ENCODE results near the gene ZNF346.

Gene ZNF346

DNA sequence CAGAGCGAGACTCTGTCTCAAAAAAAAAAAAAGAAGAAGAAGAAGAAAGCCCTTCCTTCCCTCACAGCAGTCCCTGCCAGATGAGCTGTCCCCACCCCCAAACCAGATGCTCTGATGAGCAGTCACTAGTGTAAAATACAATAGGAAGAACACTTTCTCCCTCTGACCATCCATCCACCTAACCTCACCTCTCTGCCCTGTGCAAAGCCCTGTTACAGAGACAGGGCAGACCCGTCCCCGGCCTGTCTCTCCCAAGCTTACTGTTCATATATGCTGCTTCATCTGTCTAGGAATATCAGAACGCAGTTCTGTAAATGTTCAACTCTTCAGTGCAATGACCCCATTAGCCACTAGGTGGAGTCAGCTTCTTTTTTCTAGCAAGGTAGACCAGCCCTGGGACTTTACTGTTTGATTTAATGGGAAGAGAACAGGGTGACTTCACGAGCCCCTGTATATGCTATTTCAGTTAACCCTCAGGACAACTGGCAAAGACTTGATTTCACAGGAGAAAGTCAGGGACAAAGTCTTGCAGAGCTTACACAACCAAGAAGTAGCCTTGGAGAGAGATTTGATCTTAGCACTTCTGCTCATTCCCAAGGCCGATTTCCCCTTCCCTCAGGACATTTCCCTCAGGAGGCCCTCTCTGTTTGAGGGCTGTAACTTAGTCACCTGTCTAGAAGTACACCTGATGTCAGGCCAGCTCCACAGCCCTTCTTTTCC is 49.3 kb downstream of the ZNF346 start:
- DNase-seq: peak; percentile 77

DNA sequence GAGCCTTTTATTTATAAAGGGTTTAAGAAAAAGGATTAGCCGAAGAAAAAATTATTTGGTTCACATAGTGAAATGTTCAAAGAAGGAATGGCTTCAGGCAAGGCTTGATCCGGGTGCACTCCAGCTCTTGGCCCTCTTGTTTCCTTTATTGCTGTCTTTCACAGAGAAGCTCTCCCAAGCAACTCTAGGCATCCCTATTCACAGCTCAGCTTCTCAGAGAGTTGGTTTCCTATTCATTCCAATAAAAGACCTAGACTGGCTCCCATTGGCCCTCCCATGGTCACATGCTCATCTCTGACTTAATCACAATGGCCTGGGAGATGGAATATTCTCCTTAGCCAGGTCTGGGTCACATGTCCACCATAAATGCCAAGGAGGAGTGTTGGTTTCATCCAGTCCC is 54.8 kb downstream of the ZNF346 start:
- DNase-seq: no peak

DNA sequence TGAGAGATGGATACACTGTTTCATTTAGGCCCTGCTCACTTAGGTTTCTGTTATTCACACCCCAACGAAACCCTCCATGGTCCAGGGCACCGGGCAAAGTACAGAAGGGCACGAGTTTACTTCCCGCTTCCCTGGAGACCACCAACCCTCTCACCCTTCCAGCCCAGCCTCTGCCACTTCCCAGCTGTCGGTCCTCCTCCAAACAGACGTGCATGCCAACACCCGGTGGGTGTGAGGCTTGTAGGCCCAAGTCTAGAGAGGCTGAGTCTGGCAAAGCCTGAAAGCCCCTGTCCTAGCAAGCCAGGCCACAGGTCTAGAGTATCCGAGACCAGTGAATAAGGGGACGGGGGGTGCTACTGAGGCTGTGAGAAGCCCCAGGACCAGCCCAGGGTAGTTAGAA is 57.1 kb downstream of the ZNF346 start:
- DNase-seq: no peak

DNA sequence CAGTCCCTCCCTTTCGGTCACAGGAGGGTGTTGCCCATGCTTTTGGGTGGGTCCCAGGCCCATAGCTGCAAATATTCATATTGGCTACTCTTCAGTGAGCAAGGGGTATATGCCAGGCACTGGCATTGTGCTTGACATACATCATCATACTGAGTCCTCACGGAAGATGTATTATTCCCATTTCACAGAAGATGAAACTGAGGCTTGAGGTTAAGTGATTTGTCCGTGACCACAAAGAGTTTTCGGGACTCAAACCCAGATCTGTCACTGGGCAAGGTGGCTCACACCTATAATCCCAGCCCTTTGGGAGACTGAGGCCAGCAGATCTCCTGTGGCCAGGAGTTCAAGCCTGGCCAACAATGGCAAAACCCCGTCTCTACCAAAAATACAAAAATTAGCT is 57.8 kb downstream of the ZNF346 start:
- DNase-seq: no peak

DNA sequence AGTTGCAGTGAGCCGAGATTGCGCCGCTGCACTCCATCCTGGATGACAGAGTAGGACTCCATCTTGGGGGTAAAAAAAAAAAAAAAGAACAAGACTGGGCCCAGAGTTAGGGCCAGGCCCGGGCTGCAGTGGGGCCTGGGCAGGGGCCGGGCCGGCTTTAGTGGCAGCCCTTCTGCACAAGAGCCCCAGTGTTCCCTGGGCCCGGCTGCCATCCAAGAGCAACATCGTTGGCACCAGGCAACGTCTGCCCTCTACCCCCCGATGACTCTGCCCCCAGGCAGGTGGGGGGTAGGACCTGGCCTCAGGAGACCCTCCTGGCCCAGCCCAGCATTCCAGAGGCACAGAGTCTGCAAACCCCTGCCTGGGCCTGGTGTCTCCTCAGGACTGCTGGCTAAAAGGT is 59.4 kb downstream of the ZNF346 start:
- DNase-seq: no peak

DNA sequence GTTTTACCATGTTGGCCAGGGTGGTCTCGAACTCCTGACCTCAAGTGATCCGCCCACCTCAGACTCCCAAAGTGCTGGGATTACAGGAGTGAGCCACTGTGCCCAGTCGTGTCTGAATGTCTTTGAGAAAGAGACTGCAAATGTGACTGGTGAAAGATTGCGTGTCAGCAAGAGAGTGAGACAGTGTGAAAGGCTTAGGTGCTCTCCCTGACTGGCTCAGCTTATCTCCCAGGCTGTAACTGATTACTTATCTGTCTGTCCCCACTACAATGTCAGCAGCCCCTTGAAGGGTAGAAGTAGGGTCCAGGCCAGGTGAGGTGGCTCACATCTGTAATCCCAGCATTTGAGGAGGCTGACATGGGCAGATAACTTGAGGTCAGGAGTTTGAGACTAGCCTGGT is 60.9 kb downstream of the ZNF346 start:
- DNase-seq: no peak

DNA sequence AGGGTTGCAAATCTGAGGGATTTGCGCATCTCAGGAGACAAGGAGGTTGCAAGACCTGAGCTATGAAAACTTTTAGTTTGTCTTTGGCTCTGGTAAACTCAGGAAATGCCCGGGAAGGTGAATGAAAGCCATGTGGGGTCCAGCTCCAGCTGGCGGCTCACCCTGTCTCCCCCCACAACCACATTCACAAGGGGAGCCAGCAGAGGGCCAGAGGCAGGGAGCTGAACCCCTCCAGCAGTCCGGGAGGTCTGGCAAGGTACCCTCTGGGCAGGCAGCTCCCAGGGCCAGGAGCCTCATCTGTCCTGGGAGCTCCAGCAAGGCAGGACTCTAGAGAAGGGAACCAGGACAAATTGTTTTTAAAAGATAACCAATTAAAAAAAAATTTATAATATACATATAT is 61.7 kb downstream of the ZNF346 start:
- DNase-seq: no peak

DNA sequence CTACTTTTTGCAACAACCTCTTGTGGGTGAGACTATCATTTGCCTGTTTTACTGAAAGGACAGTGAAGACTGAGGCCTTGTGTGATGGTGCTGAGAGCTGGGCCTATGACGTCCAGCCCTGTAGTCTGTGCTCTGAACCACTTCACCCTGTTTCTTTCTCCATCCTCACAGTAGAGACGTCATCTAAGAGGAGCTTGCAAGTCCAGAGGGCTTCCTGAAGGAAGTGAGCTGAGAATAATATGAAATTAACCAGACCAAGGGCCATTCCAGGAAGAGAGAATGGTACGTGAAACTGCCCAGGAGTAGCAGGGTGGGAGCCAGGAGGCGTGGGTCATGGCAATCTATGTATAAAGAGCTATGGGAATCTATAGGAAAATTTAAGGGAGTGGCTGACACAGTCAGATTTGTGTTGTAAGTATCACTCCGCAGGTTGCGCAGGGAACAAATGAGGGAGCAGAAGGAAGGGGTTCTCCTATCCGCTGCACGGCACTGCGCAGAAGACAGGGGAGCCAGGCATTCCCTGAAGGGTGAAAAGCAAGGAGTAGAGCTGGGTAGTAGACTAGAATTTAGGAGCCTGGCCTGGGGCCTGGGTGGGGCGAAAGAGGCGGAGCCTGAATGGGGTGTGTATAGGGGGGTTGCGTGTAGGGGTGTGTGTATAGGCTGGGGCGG is 63.6 kb downstream of the ZNF346 start:
- no peak for DNase-seq

DNA sequence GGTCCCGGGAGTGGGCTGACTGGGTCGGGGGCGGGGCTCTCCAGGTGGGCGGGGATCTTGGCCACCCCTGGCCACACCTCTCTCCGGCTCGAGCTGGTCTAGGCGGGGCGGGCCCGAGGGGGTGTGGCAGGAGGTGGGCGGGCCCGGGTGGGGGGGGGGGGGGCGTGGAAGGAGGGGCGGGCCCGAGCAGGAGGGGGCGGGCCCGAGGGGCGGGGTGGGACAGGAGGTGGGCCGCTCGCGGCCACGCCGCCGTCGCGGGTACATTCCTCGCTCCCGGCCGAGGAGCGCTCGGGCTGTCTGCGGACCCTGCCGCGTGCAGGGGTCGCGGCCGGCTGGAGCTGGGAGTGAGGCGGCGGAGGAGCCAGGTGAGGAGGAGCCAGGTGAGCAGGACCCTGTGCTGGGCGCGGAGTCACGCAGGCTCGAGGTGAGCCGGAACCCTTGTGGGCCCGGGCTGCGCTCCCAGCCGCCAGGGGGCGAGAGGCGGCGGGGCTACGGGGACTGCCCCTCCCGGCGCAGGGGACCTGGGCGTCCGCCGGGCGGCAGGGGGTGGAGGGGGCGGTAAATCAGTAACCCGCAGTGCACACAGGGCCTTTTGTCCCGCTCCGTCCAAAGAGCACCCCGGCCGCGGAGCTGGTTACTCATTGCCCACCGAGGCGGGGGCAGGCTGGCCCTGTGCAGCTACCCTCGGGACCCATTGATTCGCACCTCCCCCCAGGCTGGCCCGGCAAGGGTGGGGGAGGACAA is 64.3 kb downstream of the ZNF346 start, which contains the start of gene FGFR4:
TSS of gene FGFR4 (plus strand) at position 262 of the 744 bp plus-strand sequence. CDS start 2,688 bp downstream, outside the sequence.
- DNase-seq: peak; percentile 70

DNA sequence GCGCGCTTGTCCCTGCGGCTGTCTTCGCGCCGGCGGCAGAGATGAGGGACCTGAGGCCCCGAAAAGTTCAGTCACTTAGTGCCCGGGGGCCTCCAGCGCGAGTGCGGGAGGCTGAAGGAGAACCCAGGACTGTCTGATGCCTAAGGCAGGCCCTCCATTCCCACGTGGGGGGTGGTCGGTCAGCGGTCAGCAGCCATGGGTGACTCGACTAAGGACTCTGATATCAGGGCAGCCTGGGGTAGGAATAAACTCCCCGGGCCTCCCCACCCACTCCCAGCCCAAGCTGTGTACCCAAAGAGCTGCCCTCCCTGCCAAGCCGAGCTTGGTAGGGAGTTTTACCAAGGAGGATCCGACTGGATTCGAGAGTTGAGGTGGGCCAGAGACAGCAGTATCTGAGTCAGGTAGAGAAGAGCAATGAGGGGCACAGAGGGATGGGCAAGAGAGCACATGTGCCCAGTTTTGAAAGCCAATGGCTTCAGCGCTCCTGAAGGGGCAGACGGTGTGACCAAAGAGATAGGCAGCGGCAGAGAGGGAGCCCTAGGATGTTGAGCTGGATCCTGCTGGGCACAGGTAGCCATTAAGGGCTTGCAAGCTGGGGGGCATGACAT is 65.0 kb downstream of the ZNF346 start:
- no peak for DNase-seq

DNA sequence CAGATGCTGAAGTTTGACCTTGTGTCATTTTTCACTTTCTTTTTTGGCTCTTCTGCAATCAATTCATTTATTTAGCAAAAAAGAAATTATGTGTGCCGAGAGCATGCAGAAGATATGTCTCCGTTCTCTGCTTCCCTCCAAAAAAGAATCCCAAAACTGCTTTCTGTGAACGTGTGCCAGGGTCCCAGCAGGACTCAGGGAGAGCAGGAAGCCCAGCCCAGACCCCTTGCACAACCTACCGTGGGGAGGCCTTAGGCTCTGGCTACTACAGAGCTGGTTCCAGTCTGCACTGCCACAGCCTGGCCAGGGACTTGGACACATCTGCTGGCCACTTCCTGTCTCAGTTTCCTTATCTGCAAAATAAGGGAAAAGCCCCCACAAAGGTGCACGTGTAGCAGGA is 66.6 kb downstream of the ZNF346 start:
- no peak for DNase-seq

DNA sequence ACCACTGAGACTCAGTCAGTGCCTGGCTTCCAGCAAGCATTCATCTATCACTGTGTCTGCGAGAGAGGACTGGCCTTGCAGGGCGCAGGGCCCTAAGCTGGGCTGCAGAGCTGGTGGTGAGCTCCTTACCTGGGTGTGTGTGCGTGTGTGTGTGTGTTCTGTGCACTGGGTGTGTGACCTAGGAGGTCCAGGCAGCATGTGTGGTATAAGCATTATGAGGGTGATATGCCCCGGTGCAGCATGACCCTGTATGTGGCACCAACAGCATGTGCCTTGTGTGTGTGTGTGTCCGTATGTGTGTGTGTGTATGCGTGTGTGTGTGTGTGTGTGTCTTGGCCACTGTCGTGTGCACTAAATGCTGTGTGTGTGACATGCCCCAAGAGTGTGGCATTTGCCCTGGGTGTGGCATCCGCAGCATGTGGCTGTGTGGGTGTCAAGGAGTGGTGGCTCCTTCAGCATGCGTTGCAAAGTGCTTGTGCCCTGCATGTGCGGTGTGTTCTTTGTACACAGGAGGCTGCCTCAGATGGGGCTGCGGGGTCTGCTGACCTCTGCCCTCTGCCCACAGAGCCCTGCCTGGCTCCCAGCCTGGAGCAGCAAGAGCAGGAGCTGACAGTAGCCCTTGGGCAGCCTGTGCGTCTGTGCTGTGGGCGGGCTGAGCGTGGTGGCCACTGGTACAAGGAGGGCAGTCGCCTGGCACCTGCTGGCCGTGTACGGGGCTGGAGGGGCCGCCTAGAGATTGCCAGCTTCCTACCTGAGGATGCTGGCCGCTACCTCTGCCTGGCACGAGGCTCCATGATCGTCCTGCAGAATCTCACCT is 67.5 kb downstream of the ZNF346 start:
- no peak for DNase-seq

DNA sequence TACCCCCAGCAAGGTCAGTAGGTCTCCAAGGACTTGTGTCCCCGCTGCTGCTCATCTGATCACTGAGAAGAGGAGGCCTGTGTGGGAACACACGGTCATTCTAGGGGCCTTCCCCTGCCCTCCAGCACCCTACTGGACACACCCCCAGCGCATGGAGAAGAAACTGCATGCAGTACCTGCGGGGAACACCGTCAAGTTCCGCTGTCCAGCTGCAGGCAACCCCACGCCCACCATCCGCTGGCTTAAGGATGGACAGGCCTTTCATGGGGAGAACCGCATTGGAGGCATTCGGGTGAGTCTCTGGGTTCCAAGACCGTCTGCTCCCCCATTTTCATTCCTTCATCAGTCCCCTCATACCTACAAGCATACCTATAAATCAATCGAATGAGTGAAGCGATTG is 68.3 kb downstream of the ZNF346 start:
- DNase-seq: no peak

DNA sequence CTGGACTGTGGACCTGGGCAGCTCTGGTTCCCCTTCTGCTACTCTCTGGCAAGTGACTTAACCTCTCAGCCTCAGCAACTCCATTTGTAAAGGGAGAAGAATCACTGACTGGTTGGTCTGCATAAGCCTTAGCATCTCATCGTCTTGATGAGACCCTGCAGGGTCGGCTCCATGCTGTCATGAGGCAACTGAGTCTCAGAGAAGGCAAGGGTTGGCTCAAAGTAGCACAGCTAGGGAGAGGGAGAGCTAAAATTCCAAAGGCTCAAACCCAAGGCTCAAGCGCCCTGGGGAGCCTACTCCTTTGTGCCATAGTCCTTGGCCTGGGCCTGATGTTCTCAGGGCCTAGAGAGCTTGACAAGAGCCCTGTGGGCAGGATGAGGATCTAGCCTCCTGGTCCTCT is 68.7 kb downstream of the ZNF346 start:
- no peak for DNase-seq

DNA sequence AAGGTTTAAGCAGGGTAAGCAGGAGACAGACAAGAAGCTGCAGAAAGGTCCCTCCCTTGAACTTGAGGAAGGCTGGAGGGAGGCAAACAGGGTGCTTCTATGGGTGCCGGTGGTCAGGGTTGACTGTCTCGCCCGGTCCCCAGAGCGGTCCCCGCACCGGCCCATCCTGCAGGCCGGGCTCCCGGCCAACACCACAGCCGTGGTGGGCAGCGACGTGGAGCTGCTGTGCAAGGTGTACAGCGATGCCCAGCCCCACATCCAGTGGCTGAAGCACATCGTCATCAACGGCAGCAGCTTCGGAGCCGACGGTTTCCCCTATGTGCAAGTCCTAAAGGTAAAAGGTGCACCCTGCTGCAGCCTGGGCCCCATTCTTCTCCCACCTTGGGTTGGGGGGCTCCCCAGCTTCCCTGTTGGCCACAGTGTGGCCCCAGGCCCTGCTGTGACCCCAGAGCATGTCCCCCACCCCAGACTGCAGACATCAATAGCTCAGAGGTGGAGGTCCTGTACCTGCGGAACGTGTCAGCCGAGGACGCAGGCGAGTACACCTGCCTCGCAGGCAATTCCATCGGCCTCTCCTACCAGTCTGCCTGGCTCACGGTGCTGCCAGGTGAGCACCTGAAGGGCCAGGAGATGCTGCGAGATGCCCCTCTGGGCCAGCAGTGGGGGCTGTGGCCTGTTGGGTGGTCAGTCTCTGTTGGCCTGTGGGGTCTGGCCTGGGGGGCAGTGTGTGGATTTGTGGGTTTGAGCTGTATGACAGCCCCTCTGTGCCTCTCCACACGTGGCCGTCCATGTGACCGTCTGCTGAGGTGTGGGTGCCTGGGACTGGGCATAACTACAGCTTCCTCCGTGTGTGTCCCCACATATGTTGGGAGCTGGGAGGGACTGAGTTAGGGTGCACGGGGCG is 69.9 kb downstream of the ZNF346 start:
- DNase-seq: no peak

DNA sequence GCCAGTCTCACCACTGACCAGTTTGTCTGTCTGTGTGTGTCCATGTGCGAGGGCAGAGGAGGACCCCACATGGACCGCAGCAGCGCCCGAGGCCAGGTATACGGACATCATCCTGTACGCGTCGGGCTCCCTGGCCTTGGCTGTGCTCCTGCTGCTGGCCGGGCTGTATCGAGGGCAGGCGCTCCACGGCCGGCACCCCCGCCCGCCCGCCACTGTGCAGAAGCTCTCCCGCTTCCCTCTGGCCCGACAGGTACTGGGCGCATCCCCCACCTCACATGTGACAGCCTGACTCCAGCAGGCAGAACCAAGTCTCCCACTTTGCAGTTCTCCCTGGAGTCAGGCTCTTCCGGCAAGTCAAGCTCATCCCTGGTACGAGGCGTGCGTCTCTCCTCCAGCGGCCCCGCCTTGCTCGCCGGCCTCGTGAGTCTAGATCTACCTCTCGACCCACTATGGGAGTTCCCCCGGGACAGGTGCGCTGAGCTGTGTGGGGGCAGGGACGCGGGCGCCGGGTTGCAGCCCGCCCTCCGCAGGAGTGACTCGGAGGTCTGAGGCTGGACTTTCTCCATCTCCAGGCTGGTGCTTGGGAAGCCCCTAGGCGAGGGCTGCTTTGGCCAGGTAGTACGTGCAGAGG is 70.7 kb downstream of the ZNF346 start:
- no peak for DNase-seq

DNA sequence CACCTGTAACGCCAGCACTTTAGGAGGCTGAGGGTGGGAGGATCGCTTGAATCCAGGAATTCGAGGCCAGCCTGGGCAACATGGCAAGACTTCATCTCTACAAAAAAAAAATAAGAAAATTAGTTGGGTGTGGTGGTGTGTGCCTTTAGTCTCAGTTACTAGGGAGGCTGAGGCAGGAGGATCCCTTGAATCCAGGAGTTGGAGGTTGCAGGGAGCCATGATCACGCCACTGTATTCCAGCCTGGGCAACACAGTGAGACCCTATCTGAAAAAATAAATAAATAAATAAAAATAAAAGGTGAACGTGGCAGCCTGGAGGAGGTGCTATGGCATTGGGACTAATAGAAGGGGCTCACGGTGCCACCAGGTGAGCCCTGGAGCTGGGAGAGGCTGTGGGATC is 71.3 kb downstream of the ZNF346 start:
- no peak for DNase-seq

DNA sequence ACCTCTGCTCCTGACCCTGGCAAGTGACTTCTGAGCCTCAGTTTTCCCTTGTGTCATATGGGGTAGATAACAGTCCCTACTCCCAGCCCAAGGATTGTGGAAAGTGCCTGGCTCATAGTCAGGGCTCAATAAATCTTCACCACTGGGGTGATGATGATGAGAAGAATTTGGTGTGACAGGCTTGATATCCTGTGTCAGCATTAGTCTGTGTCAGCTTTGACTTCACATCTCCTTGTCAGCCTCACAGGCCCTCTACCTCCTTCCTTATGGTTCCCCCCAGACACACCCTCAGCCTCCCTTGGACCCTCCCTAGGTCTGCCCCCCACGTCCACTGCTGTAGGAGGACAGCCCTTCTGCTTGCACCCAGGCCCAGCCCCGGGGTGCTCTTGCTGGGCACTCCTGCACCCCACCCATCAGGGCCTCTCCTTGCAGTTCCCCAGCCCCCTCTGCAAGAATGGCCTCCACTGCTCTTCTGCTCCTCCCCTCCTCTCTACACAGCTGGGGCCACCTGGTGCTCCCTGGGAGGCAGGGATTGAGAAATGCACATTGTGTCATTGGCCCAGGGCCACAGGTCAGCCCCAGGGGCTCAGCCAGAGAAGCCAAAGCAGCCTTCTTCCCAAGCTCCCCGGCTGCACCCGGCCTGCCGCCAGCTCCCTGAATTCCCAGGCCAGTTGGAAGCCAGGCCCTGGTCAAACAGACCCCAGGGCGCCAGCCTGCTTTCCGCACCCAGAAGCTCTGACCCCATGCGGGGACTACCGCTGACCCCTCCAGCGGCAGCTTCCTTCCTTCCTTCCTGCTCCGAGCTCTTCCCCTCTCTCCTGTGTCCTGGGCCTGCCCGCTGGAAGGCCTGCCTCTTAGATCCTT is 72.0 kb downstream of the ZNF346 start:
- DNase-seq: peak; percentile 19

DNA sequence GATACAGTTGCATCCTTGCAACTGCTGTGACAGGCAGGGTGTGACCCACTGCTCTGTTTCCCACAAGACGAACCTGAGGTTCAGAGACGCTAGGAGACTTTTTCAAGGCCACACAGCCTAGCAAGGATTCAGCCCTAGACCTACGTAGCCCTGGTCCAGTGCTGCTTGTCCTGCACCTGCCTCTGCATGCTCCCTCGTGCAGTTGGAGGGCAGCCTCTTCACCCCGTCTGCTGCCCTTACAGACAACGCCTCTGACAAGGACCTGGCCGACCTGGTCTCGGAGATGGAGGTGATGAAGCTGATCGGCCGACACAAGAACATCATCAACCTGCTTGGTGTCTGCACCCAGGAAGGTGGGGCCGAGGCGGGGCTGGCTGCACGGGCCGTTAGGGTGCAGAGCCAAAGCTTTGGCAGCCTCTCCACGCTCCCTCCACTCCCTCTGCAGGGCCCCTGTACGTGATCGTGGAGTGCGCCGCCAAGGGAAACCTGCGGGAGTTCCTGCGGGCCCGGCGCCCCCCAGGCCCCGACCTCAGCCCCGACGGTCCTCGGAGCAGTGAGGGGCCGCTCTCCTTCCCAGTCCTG is 72.7 kb downstream of the ZNF346 start:
- no peak for DNase-seq

Measured in fibroblast of skin of right biceps (primary cell).